ENCODE data around the gene KRT14.
"Not testable (repeated sequence)": the region's sequence is repeated elsewhere in the genome, so short reads cannot be mapped to it uniquely, and the experiment has no call there.

KRT14 gene

DNA sequence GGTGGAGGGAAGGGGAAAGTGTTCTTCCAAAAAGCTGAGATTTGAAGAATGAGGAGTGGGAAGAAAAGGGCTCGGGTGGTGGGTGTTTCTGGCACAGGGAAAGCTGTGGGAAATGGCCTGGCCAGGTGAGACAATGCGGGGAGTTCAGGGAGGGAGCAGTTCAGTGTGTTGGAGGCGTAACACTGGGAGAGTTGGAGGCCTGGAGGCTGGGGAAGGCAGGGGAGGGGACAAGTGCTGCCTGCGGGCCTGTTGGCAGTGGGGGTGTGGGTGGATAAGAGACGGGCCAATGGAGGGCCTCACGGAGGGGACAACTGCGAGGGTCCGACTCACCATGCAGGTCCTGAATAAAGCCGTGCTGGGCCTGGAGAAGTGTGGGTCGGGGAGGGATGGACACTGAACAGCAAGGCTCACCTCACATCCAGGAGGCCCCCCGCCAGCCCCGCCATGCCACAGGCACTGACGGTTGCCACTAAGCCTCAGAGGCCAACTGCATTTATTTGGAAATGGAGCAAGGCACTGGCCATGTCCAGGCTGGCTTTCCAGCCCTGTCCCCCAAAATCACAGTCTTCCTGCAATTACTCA is 40.8 kb downstream of the KRT14 start:
- DNase-seq, result no peak

- no peak for DNase-seq
These were observed 41.8 kb downstream of the KRT14 start for GRCh38 chr17:41544935-41545334.

- DNase-seq, result no peak
These were observed 42.2 kb downstream of the KRT14 start for GRCh38 chr17:41544491-41544892.

- DNase-seq, result not testable (repeated sequence)
These were observed 43.9 kb downstream of the KRT14 start for GRCh38 chr17:41542786-41543185.

GRCh38 chr17:41542357-41542756 is 44.3 kb downstream of the KRT14 start:
- no peak for DNase-seq

DNA sequence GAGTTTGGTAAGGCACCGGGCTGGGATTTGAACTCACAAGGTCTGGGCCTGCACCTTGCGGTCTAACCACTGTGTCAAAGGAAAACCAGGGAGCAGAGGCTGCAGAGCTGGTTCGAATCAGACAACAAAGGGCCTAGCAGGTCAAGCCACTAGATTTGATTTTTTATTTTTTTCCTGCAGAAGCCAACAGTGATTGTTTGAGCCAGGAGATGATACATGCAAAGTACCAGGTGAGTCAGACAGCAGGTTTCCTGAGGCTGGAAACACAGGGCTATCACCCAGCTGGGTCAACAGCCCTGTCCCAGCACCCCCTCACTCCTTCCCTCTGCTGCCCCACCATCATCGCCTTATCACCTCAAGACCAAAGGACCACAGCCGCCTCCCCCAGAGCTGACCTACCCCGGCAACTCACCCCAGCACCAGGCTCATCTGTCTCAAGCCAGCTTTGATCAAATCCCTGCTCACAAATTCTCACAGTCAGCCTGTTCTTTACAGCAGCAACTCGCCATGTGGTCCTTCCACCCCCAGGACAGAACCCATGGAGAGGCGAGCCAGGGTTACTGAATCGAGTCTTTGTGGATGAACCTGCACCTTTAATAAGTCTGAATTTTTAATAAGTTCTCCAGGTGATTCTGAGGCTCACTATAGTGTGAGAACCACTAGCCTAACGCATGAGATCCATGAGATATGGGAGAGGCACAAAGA is 45.6 kb downstream of the KRT14 start:
- DNase-seq, result no peak

DNA sequence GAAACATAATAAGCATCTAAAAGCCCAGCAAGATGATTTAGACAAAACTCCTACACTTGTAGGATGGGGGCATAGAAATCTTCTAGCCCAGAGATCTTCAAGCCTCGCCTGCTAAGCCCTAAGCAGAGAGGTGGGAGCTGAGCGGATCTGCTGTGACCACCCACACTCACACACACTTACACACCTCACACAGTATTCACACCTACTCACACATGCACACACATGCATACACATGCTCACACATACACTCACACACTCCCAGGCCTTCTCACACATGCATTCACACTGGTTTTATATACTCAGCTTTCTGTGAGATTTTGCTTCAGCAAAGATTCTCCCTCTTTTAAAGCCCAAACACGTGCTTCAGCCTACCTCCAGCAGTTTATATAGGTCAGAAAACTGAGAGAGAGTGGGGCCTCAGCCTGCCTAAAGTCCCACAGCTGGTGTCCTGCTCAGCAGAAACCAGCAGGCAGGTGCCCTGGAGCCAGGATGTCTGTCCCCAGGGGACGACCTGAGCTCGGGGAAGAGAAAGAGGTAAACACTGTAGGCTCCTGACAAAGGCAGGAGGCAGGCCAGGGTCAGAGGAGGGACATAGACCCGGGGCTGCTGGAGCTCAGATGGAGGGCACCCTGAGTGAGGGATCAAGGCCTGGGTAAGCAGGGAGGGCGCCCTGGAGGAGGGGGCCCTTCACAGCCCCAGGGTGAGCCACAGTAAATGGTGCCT is 46.6 kb downstream of the KRT14 start:
- no peak for DNase-seq

GRCh38 chr17:41539071-41539492 is 47.6 kb downstream of the KRT14 start:
- no peak for DNase-seq

- DNase-seq, result no peak
These were observed 48.1 kb downstream of the KRT14 start for GRCh38 chr17:41538565-41538991.

GRCh38 chr17:41537990-41538389 is 48.7 kb downstream of the KRT14 start:
- DNase-seq, result no peak

DNA sequence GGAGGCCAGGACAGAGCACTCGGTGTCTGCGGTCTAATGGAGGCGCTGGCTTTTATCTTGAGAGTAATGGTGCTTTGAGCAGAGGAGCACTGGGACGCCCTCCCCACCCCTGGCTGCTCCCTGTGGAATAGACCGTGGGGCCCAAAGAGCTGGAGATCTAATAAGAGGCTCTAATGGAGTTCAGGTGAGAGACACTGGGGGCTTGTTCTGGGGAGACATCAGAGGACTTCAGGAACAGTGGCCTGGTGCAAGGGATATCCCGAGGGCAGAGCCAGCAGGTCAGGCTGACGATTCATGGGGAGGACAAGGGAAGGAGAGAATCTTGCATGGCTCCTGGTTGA is 49.1 kb downstream of the KRT14 start:
- DNase-seq, result no peak

DNA sequence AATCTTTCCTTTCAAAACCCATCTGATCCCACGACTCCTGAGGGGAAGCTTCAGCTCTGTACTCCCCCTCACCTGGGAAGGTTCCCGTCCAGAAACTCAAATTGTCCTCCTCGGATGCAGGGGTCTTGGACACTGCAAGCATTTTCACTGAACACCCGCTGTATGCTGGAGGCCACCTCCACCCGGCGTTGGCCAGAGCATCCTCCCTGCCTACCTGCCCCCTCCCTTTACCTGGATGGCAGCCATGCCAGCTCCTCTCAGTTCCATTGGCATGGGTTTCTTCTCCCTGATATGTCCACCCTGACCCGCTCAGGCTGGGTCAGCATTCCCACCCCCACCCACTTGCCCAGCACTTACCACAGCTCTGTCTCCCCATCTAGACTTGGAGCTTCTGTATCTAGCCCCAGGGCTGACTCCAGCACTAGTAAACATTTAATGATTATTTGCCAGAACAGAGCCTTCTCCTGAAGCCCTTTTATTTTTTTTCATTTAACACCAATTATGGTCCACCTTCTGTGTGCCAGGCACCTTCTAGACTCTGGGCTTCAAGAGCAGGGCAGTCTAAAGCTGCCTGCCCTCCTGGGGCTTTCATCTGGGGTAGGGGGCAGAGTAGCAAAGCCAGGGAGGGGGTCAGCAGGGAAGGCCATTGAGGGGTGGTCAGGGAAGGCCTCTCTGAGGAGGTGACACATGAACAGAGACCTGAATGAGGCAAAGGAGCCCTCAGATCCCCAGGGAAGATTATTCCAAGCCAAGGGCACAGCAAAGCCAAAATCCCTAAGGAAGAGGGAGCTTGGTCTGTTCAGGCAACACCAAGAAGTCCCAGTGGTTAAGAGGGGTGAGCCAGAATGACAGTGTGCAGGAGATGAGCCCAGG is 49.7 kb downstream of the KRT14 start:
- DNase-seq, result no peak

DNA sequence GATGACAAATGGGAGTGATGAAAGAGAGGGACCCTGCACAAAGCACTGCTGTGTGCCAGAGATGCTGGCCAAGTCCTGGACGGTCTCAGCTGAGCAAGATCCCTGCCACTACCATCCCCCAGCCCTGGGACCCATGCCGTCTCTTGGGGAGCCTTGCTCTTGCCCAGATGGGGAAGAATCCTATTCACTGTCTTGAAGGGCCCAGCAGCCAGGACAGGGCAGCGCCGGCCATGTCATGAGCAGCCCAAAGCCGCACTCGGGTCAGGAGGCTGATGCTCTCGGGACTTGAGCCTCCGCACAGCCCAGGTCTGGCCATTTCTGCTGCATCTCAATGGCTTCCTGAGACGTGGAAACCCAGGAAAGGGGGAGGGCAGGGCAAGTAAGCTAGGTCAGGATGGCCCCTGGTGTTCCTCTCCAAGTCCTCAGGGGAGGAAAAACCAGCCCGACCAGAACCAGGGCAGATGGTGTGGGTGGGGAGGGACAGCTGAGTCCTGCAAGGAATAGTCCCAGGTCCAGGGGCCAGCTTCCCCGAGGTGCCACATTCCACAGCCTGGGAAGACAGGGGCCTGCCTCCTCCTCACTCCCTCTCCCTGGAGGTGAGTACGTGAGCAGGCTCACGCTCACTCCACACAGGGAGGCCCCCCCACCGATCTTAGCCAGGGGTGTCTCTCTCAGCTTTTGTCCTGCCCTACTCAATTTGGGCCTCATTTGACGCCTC is 50.8 kb downstream of the KRT14 start:
- DNase-seq, result no peak

- no peak for DNase-seq
These were observed 51.7 kb downstream of the KRT14 start for GRCh38 chr17:41534899-41535546.

- DNase-seq, result no peak
These were observed 53.1 kb downstream of the KRT14 start for GRCh38 chr17:41533613-41534012.

- no peak for DNase-seq
These were observed 53.6 kb downstream of the KRT14 start for GRCh38 chr17:41532947-41533570.

Measured in NCI-H1436 treated with DMSO at 0.1 percent for 48 hours (cell line).